Left lung (tissue), 10 donors: ENCODE results near the gene CALN1. TPM values are rescaled to one million over a fixed set of nuclear protein-coding genes. Genes with fewer than 3 reads are reported as not detected.

Experiments
- ATAC-seq: fragments of 200-7000 bp; cut with Tn5 transposase; one replicate; pipeline ENCODE4 v1.9.1; 2020; ENCODE audit warnings: moderate library complexity
- DNase-seq, 4 donors: peaks; one replicate each; pipeline ENCODE4 v3.0.0-alpha.2; 2013 to 2020
- H3K27ac ChIP-seq, 2 donors: fragments of 200-600 bp; sonication (generic) in 1 of 2; one replicate each; pipeline versions ENCODE4 v1.5.0 to v1.8.0; 2020 to 2021
- H3K27me3 ChIP-seq, 2 donors: fragments of 200-600 bp; sonication (generic) in 1 of 2; one replicate each; pipeline versions ENCODE4 v1.5.0 to v1.8.0; 2020 to 2021
- H3K36me3 ChIP-seq, 2 donors: fragments of 200-600 bp; sonication (generic) in 1 of 2; one replicate each; pipeline versions ENCODE4 v1.5.0 to v1.8.0; 2020 to 2021
- H3K4me1 ChIP-seq, 2 donors: fragments of 200-600 bp; one replicate each; pipeline ENCODE4 v1.8.0; 2021
- H3K4me3 ChIP-seq, 2 donors: fragments of 200-600 bp; sonication (generic) in 1 of 2; one replicate each; pipeline versions ENCODE4 v1.5.0 to v1.8.0; 2020 to 2021; ENCODE audit warnings: mild to moderate bottlenecking in 1 of 2
- H3K9me3 ChIP-seq, 2 donors: fragments of 200-600 bp; sonication (generic) in 1 of 2; one replicate each; pipeline versions ENCODE4 v1.5.0 to v1.8.0; 2020 to 2021
- CTCF ChIP-seq, 2 donors: fragments of 200-600 bp; sonication (generic) in 1 of 2; IDR thresholded peaks; one replicate each; pipeline versions ENCODE4 v1.5.0 to v1.8.0; 2021; ENCODE audit warnings: antibody characterized with exemption in 2 of 2
- intact Hi-C, 2 donors: fragments of 100-400 bp; cut with DNase I; formaldehyde crosslinking; loops; one replicate each; pipeline versions ENCODE4 v1.11.2 to v1.14.2; 2022
- polyA plus RNA-seq, 6 donors: library from polyadenylated mRNA; unstranded; fragments of 120-200 nt; gene quantifications; one replicate each; pipeline ENCODE4 v1.2.1, GENCODE V29; 2013; ENCODE audit not compliant: insufficient read length in 6 of 6
- total RNA-seq, 2 donors: library from RNA; stranded (reverse); fragmentation: NEBNext Ultra II Directional; extraction: Animal tissue kit (Norgen Biotek cat#: 25700); gene quantifications; one replicate each; pipeline ENCODE4 v1.2.1, GENCODE V29; 2021
- donor health status: DM: no; HTN: yes; CAD: no.
- donor health status: DM: no; HTN: no; CAD: no.

Gene CALN1
- total and polyA plus RNA-seq, 8 donors, result 0.10 to 0.52 (median 0.26) TPM; not detected in 2

- Histone ChIP-seq H3K27me3 (no peaks in the 10 kb centered on the region), H3K27ac (no peak overlapping the region), H3K9me3 (peaks cover 0 to 7% of the 10 kb centered on the region in 2 donors), H3K4me3 (no peak overlapping the region), H3K36me3 (no peaks in the 10 kb centered on the region), H3K4me1 (no peaks in the 10 kb centered on the region)
- intact Hi-C loops, result no loop called here
- no peak for DNase-seq
- ATAC-seq, result no peak
- TF ChIP-seq CTCF (IDR thresholded peaks at IDR 0.05), result no peak
Measured at GRCh38 chr7:72016574-72016973, 395.6 kb downstream of the CALN1 start.

GRCh38 chr7:72015136-72015535 lies 397.0 kb downstream of the CALN1 start:
- ATAC-seq, result no peak
- intact Hi-C loops, result no loop called here
- peaks cover 0 to 7% of the 10 kb centered on the region in 2 donors for H3K9me3 ChIP-seq
- H3K27me3 ChIP-seq, result no peaks in the 10 kb centered on the region
- H3K4me3 ChIP-seq, result no peak overlapping the region
- no peak overlapping the region for H3K27ac ChIP-seq
- no peaks in the 10 kb centered on the region for H3K4me1 ChIP-seq
- no peaks in the 10 kb centered on the region for H3K36me3 ChIP-seq
- TF ChIP-seq CTCF (IDR thresholded peaks at IDR 0.05), result no peak
- no peak for DNase-seq

- Histone ChIP-seq H3K27ac (no peak overlapping the region), H3K9me3 (no peaks in the 10 kb centered on the region), H3K27me3 (no peaks in the 10 kb centered on the region), H3K36me3 (no peaks in the 10 kb centered on the region), H3K4me3 (no peak overlapping the region), H3K4me1 (no peaks in the 10 kb centered on the region)
- DNase-seq (no peak), ATAC-seq (no peak)
- intact Hi-C loops, result no loop called here
- TF ChIP-seq CTCF (IDR thresholded peaks at IDR 0.05), result no peak
Measured at GRCh38 chr7:72007018-72007417, 405.1 kb downstream of the CALN1 start.

GRCh38 chr7:72003236-72003635 lies 408.9 kb downstream of the CALN1 start:
- no peak for TF ChIP-seq CTCF (IDR thresholded peaks at IDR 0.05)
- H3K27me3 ChIP-seq, result no peaks in the 10 kb centered on the region
- H3K9me3 ChIP-seq, result no peaks in the 10 kb centered on the region
- H3K4me3 ChIP-seq, result no peak overlapping the region
- no peak overlapping the region for H3K27ac ChIP-seq
- no peak for ATAC-seq
- no peaks in the 10 kb centered on the region for H3K36me3 ChIP-seq
- no peak for DNase-seq
- intact Hi-C loops, result no loop called here
- no peaks in the 10 kb centered on the region for H3K4me1 ChIP-seq

- Histone ChIP-seq H3K9me3 (no peaks in the 10 kb centered on the region), H3K36me3 (no peaks in the 10 kb centered on the region), H3K27ac (no peak overlapping the region), H3K4me1 (no peaks in the 10 kb centered on the region), H3K27me3 (no peaks in the 10 kb centered on the region), H3K4me3 (no peak overlapping the region)
- intact Hi-C loops, result no loop called here
- TF ChIP-seq CTCF (IDR thresholded peaks at IDR 0.05), result no peak
- no peak for ATAC-seq
- DNase-seq, result no peak
Measured at GRCh38 chr7:71996141-71996540, 416.0 kb downstream of the CALN1 start.
